ENCODE measurements around the gene SPATS2. TPM values are rescaled to one million over a fixed set of nuclear protein-coding genes. Genes with fewer than 3 reads are reported as not detected.
"Not testable (repeated sequence)": the region's sequence is repeated elsewhere in the genome, so short reads cannot be mapped to it uniquely, and the experiment has no call there.

The SPATS2 gene
- total and polyA plus RNA-seq, 7 donors: 6.9 to 32.1 (median 11.7) TPM

DNA sequence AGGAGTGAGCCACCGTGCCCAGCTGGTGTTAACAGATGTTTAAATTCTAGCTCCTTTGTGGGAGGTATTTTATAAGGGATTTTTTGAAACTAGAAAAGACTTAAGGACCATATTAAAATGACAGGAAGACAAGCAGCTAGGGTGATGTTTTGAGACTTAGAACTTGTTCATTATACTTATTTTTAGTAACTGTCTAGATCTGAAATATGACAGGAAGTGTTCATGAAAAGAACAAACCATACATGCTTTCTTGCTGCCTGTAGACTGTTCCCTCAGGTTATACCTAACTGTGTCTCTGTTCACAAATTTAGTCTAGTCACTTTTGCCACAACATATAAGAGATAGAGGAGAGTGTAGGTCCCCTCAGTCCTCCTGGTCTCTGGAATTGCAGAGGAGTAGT lies 134.6 kb downstream of the SPATS2 start:
- intact Hi-C loops (cut with DNase I): no loop called here
- WGBS, 2 donors: 62 to 93% methylated on average over 1 of the region's 1 CpG

DNA sequence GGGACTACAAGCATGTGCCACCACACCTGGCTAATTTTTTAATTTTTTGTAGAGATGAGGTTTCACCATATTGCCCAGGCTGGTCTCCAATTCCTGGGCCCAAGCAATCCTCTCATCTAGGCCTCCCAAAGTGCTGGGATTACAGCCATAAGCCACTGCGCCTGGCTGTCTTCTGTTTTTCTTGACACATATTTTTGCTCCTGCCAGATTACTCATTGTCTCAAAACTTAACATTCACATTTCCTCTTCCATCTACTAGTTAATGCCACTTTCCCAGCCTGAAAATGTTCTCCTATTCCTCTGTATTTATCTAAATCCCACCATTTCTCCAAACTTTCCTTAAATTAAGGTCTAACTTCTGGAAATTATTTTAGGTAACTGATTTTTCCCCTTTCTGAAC lies 135.3 kb downstream of the SPATS2 start:
- TF ChIP-seq POLR2A (IDR thresholded peaks at IDR 0.05) (no peak), POLR2AphosphoS5 (IDR thresholded peaks at IDR 0.05) (no peak), EP300 (IDR thresholded peaks at IDR 0.05) (no peak)
- TF ChIP-seq, protein P1, sequence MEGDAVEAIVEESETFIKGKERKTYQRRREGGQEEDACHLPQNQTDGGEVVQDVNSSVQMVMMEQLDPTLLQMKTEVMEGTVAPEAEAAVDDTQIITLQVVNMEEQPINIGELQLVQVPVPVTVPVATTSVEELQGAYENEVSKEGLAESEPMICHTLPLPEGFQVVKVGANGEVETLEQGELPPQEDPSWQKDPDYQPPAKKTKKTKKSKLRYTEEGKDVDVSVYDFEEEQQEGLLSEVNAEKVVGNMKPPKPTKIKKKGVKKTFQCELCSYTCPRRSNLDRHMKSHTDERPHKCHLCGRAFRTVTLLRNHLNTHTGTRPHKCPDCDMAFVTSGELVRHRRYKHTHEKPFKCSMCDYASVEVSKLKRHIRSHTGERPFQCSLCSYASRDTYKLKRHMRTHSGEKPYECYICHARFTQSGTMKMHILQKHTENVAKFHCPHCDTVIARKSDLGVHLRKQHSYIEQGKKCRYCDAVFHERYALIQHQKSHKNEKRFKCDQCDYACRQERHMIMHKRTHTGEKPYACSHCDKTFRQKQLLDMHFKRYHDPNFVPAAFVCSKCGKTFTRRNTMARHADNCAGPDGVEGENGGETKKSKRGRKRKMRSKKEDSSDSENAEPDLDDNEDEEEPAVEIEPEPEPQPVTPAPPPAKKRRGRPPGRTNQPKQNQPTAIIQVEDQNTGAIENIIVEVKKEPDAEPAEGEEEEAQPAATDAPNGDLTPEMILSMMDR (IDR thresholded peaks at IDR 0.05): no peak
- Histone ChIP-seq H3K4me3 (no peak overlapping the region), H3K4me1 (no peaks in the 10 kb centered on the region), H3K27ac (no peak overlapping the region), H3K9me3 (no peaks in the 10 kb centered on the region), H3K36me3 (peaks cover 0 to 28% (median 0%) of the 10 kb centered on the region in 4 donors), H3K27me3 (no peaks in the 10 kb centered on the region)
- intact Hi-C loops (cut with DNase I): no loop called here
- DNase-seq: no peak
- 95 to 98% methylated on average over 1 of the region's 1 CpG for WGBS, 2 donors

More for the DNA sequence above, 134.6 kb downstream of the SPATS2 start:
- DNase-seq: no peak
- Histone ChIP-seq H3K36me3 (peaks cover 0 to 29% (median 0%) of the 10 kb centered on the region in 4 donors), H3K9me3 (no peaks in the 10 kb centered on the region), H3K27ac (no peak overlapping the region), H3K27me3 (no peaks in the 10 kb centered on the region), H3K4me1 (no peaks in the 10 kb centered on the region), H3K4me3 (no peak overlapping the region)
- TF ChIP-seq POLR2A (IDR thresholded peaks at IDR 0.05) (no peak), POLR2AphosphoS5 (IDR thresholded peaks at IDR 0.05) (no peak), EP300 (IDR thresholded peaks at IDR 0.05) (no peak)
- TF ChIP-seq, protein P1 (IDR thresholded peaks at IDR 0.05): no peak

DNA sequence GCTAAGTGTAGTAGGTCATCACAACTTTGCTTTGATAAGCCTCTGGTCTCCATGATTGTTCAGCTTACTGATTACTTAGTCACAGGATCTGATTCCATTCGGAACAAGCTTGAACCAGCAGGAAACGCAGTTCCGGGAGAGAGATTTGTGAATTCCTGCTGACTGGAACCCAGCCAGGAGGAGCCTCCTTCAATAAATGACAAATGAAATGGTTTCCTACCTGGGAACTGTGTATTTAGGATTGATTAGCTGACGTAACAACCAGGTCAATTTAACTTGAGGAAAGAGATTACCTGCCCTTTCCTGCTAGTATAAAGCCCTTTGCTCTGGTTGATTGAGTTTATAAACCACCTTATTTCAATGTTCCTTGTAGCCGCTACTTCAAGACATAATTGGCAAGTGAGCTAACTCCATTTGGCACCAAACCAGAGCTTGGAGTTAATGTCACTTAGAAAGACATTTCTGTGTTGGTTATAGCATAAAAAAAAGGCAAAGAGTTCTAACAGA lies 136.5 kb downstream of the SPATS2 start:
- intact Hi-C loops (cut with DNase I): no loop called here
- H3K4me1 ChIP-seq: no peaks in the 10 kb centered on the region
- 19 to 66% methylated on average over 5 of the region's 5 CpGs for WGBS, 2 donors
- no peak for TF ChIP-seq POLR2AphosphoS5 (IDR thresholded peaks at IDR 0.05)
- TF ChIP-seq, protein P1 (IDR thresholded peaks at IDR 0.05): no peak
- TF ChIP-seq POLR2A (IDR thresholded peaks at IDR 0.05): no peak
- TF ChIP-seq EP300 (IDR thresholded peaks at IDR 0.05): no peak
- H3K36me3 ChIP-seq: peaks cover 0 to 28% (median 0%) of the 10 kb centered on the region in 4 donors
- no peak overlapping the region for H3K27ac ChIP-seq
- no peaks in the 10 kb centered on the region for H3K9me3 ChIP-seq
- no peak overlapping the region for H3K4me3 ChIP-seq
- no peaks in the 10 kb centered on the region for H3K27me3 ChIP-seq
- no peak for DNase-seq

DNA sequence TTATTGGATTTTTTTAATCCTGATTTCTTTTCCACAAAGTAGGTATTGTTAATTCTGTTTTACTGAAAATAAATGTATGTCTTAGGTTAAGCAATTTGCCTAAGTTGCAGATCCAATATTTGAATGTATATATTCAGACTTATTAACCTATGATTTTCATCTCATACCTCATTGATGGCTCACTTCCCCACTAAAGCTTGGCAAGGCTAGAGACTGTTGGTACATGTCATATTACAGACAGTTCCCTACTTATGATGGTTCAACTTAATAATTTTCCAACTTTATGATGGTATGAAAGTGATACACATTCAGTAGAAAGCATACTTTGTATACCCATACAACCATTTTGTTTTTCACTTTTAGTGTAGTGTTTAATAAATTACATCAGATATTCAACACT lies 138.4 kb downstream of the SPATS2 start:
- no peaks in the 10 kb centered on the region for H3K9me3 ChIP-seq
- H3K4me3 ChIP-seq: no peak overlapping the region
- intact Hi-C loops (cut with DNase I): no loop called here
- no peak overlapping the region for H3K27ac ChIP-seq
- DNase-seq: no peak
- peaks cover 0 to 18% (median 0%) of the 10 kb centered on the region in 4 donors for H3K36me3 ChIP-seq
- TF ChIP-seq EP300 (IDR thresholded peaks at IDR 0.05) (no peak), POLR2A (IDR thresholded peaks at IDR 0.05) (no peak), POLR2AphosphoS5 (IDR thresholded peaks at IDR 0.05) (no peak)
- TF ChIP-seq, protein P1 (IDR thresholded peaks at IDR 0.05): no peak
- peaks cover 0 to 1% (median 0%) of the 10 kb centered on the region in 4 donors for H3K4me1 ChIP-seq
- no peaks in the 10 kb centered on the region for H3K27me3 ChIP-seq

DNA sequence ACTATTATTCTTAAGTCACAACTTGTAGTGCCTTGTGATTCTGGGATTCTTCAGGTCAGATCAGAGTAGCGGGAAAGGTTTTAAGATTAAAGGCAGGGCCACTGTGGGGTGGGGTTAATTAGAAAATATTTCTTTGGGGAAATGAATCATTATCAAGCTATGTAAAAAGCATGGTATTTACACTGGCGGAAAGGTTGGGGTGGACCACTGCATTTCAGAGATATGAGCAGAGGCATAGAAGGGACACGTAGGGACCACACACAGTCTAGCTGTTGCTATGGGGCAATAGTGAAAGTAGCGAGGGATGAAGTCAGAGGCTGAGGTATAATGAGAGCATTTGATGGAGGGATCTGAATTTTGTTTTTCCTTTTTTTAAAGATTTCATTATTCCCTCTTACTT lies 139.9 kb downstream of the SPATS2 start:
- Histone ChIP-seq H3K4me3 (no peak overlapping the region), H3K27me3 (no peaks in the 10 kb centered on the region), H3K9me3 (no peaks in the 10 kb centered on the region), H3K27ac (no peak overlapping the region), H3K4me1 (peaks cover 0 to 4% (median 0%) of the 10 kb centered on the region in 4 donors), H3K36me3 (peaks cover 0 to 3% (median 0%) of the 10 kb centered on the region in 4 donors)
- TF ChIP-seq POLR2AphosphoS5 (IDR thresholded peaks at IDR 0.05) (no peak), POLR2A (IDR thresholded peaks at IDR 0.05) (no peak), EP300 (IDR thresholded peaks at IDR 0.05) (no peak)
- TF ChIP-seq, protein P1 (IDR thresholded peaks at IDR 0.05): no peak
- no peak for DNase-seq
- intact Hi-C loops (cut with DNase I): no loop called here
- WGBS, 2 donors: 95 to 96% methylated on average over 4 of the region's 4 CpGs

DNA sequence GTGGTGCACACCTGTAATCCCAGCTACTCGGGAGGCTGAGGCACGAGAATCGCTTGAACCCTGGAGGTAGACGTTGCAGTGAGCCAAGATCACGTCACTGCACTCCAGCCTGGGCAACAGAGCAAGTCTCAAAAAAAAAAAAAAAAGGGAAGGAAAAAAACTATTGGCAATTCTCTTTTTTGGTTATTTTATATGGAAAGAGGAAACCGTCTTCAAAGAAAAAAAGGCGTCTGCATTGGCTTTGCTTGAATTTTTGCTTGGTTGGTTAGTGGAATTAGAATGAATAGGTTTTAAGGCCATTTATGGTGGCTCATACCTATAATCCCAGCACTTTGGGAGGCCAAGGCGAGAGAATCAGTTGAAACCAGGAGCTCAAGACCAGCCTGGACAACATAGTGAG lies 142.4 kb downstream of the SPATS2 start:
- not testable (repeated sequence) for H3K27ac ChIP-seq, H3K36me3 ChIP-seq, H3K4me3 ChIP-seq, H3K4me1 ChIP-seq, H3K9me3 ChIP-seq, DNase-seq, H3K27me3 ChIP-seq
- WGBS, 2 donors: 93 to 95% methylated on average over 8 of the region's 8 CpGs
- intact Hi-C loops (cut with DNase I): loop anchor here (5.0 kb wide), 1 partner anchor 222 kb away; no protein-coding TSS in a partner anchor

All from sigmoid colon (tissue), 7 donors.